Measurements from ENCODE around the gene PPM1H.

PPM1H gene

GRCh38 chr12:62712681-62713573 lies 222.0 kb downstream of the PPM1H start:
- FAIRE-seq: no peak
- no peak for DNase-seq (ENCODE audit: insufficient read length, low spot score)
- no peak for TF ChIP-seq POLR2A (IDR thresholded peaks at IDR 0.05; ENCODE audit: low read depth, low read length)

- DNase-seq (ENCODE audit: insufficient read length, low spot score): no peak
- FAIRE-seq: no peak
- no peak for TF ChIP-seq POLR2A (IDR thresholded peaks at IDR 0.05; ENCODE audit: low read depth, low read length)
Measured at GRCh38 chr12:62711631-62712241, 223.2 kb downstream of the PPM1H start.

- DNase-seq (ENCODE audit: insufficient read length, low spot score) (no peak), FAIRE-seq (no peak)
- no peak for TF ChIP-seq POLR2A (IDR thresholded peaks at IDR 0.05; ENCODE audit: low read depth, low read length)
Measured at GRCh38 chr12:62709311-62709710, 225.6 kb downstream of the PPM1H start.

DNA sequence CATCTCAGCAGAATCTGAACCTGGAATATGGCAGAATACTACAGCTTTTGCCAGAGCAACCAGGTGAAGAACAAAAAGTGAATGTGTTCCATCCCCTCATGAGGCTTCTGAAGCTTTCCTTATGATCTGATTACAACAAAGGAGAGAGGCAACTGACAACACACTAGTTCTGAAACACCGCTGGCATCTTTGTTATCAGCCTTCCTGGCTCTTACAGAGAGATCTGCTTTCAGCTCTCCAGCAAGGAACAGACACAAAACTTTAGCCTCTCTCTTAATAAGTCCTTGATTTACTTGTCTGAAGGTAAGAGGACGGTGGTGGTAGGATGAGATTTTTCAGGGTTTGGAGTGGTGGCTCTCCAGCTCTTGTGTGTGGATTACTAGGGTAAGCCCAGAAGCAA lies 227.0 kb downstream of the PPM1H start:
- DNase-seq (ENCODE audit: insufficient read length, low spot score) (no peak), FAIRE-seq (no peak)
- no peak for TF ChIP-seq POLR2A (IDR thresholded peaks at IDR 0.05; ENCODE audit: low read depth, low read length)

DNA sequence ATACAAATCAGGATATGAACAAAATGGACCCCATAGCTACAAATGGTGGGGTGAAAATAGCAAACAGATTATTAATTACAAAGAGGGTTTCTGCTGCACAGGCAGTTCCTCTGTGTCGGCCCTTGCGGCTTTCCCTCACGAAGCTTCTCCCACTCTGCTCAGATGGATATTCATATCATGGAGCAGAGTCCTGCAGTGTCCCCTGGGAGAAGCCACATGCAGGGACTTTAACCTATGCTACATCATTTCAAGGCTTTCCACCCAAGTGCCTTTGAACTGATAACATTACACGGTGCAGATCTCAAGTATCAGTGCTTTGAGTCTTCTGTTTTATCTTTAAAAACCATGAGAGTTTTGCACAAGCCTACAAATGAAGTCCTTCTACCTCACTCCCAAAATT lies 229.1 kb downstream of the PPM1H start:
- no peak for TF ChIP-seq POLR2A (IDR thresholded peaks at IDR 0.05; ENCODE audit: low read depth, low read length)
- no peak for FAIRE-seq
- no peak for DNase-seq (ENCODE audit: insufficient read length, low spot score)

GRCh38 chr12:62703011-62703380 lies 232.0 kb downstream of the PPM1H start:
- TF ChIP-seq POLR2A (IDR thresholded peaks at IDR 0.05; ENCODE audit: low read depth, low read length): no peak
- DNase-seq (ENCODE audit: insufficient read length, low spot score): no peak
- no peak for FAIRE-seq

DNA sequence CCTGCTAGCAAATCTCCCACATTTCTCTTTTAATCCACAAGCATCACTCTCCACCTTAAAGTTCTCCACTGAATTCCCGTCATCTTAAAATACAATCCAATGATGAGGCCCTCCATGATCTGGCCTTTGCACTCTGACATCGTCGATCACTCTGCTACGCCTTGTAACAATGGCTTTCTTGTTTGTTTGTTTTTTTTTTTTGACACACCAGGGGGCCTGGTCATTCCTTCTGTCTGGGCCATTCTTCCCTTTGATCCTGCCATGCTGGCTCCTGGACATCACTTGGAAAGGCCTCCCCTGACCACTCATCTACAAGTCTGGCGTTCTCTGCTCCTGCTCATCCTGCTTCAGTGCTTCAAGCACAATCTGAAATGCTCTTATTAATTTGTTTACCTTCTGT lies 233.5 kb downstream of the PPM1H start:
- TF ChIP-seq POLR2A (IDR thresholded peaks at IDR 0.05; ENCODE audit: low read depth, low read length): no peak
- FAIRE-seq (no peak), DNase-seq (ENCODE audit: insufficient read length, low spot score) (no peak)

GRCh38 chr12:62700091-62700880 lies 234.7 kb downstream of the PPM1H start:
- no peak for FAIRE-seq

DNA sequence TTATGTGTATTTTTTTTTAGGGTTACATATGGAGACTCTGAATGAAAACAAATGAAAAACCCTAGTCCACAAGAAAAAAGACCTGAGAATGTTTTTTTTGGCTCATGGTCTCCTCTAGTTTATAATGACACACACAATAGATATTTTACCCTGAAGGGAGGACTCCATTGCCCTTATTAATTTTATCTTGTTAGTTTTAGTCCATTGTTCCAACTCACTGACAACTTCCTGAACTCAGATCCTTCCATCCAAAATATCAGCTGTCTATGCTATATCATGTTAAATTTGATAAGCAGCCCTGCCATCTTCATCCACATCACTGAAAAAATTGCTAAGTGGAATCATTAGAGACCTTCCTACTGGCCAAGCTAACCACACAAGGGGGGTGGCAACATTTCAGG lies 236.2 kb downstream of the PPM1H start:
- no peak for TF ChIP-seq POLR2A (IDR thresholded peaks at IDR 0.05; ENCODE audit: low read depth, low read length)
- DNase-seq (ENCODE audit: insufficient read length, low spot score) (no peak), FAIRE-seq (no peak)

More at GRCh38 chr12:62700091-62700880, 234.7 kb downstream of the PPM1H start:
- DNase-seq (ENCODE audit: insufficient read length, low spot score): no peak
- TF ChIP-seq POLR2A (IDR thresholded peaks at IDR 0.05; ENCODE audit: low read depth, low read length): no peak

DNA sequence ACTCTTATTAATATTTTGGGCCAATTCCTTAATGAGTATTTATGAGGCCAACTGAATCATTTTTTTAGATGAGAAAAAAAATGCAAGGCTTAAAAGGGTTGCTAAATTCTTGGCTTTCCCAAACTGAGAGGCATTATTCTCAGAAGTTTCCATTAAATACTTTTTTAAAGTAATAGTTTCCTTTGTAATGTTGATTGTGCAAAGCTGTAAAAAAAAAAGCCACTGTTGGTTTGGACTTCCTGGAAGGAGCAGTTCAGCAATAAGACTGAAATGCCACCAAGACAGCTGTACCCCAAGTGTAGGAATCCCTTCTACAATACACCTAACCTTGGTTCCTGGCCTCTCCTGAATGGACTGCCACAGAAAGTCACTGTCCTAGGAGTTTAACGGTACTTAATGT lies 237.1 kb downstream of the PPM1H start:
- DNase-seq (ENCODE audit: insufficient read length, low spot score) (no peak), FAIRE-seq (no peak)
- no peak for TF ChIP-seq POLR2A (IDR thresholded peaks at IDR 0.05; ENCODE audit: low read depth, low read length)

- no peak for DNase-seq (ENCODE audit: insufficient read length, low spot score)
- no peak for FAIRE-seq
- TF ChIP-seq POLR2A (IDR thresholded peaks at IDR 0.05; ENCODE audit: low read depth, low read length): no peak
Measured at GRCh38 chr12:62695696-62696095, 239.3 kb downstream of the PPM1H start.

- FAIRE-seq (no peak), DNase-seq (ENCODE audit: insufficient read length, low spot score) (no peak)
- no peak for TF ChIP-seq POLR2A (IDR thresholded peaks at IDR 0.05; ENCODE audit: low read depth, low read length)
Measured at GRCh38 chr12:62694632-62695031, 240.3 kb downstream of the PPM1H start.

DNA sequence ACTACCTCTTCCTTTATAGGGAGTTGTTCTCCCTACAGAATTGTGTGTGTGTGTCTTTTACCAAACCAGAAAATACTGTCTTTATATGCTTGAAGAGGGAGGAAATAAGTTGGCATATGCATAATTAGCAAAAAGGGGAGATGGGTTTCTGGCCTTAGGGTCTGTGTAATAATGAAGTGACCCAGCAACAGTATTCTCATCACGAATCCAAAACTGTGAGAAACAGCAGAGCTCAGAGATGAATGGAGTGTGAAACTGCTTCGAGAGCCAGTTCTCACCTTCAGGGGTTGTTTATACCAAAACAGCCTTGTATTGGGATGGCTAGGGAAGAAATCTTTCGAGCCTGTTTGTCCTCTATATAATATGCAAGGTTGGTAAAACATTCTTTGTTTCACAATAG lies 240.8 kb downstream of the PPM1H start:
- FAIRE-seq (no peak), DNase-seq (ENCODE audit: insufficient read length, low spot score) (no peak)
- no peak for TF ChIP-seq POLR2A (IDR thresholded peaks at IDR 0.05; ENCODE audit: low read depth, low read length)

DNA sequence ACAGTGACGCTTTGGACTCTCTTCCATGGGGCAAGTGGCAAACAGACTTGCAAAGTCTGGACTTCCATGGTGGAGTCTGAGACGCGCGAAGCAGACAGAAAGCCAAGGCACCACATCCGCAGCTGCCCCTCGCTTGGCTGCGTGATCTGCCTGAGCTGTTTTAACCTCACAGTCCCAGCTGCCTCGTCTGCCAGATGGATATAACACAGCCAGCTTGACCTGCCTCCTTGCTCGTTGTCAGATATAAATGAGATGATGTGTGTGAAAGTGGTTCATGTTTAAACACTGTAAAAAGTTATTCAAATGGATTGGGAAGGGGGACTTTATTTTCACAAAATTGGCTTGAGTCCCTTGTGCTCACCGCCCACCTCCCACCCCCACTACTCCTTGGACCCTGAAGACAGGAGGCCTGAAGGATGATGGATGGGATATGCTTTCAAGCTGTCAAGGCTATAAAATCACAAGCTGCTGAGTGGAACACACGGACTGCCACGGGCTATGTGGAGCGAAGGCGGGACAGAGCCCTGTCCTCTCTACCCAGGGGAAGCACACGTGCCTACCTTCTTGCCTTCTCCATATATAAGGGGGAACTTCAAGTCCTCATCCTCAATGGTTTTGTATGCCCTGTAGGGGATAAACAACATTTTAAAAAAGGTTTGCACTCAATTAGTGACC lies 241.4 kb downstream of the PPM1H start:
- FAIRE-seq (no peak), DNase-seq (ENCODE audit: insufficient read length, low spot score) (no peak)
- TF ChIP-seq POLR2A (IDR thresholded peaks at IDR 0.05; ENCODE audit: low read depth, low read length): no peak
